A673 (cell line): ENCODE data around the gene PLEKHF1. TPM values are rescaled to one million over a fixed set of nuclear protein-coding genes. Genes with fewer than 3 reads are reported as not detected.

Experiments
- BruUV-seq: library from RNA; stranded (reverse); fragments of 400-500 nt; replicated peaks from 2 replicates; lab custom pipeline; 2021; lab: Mats Ljungman, UMichigan
- CTCF ChIA-PET: fragments of 300-600 bp; sonication (Branson Sonifier 250); formaldehyde crosslinking; loops from one replicate; lab custom pipeline; 2022; ENCODE audit warnings: antibody characterized with exemption; lab: Charles Lee
- POLR2A ChIA-PET: fragments of 300-600 bp; sonication (Branson Sonifier 250); formaldehyde crosslinking; loops from one replicate; lab custom pipeline; 2022; ENCODE audit warnings: antibody characterized with exemption; ENCODE audit not compliant: low non-redundant PET; lab: Charles Lee
- DNase-seq: peaks from one replicate; pipeline ENCODE4 v3.0.0-alpha.2; 2015; ENCODE audit warnings: low spot score
- H3K27ac ChIP-seq: fragments of 200-600 bp; sonication (generic); 2 replicates; pipeline ENCODE4 v1.5.1; 2016; ENCODE audit warnings: mixed run types, low read depth, mild to moderate bottlenecking, mixed read lengths, antibody characterized with exemption, low read length; ENCODE audit not compliant: poor library complexity, severe bottlenecking
- H3K27me3 ChIP-seq: fragments of 200-600 bp; sonication (generic); replicated peaks from 2 replicates; pipeline ENCODE4 v1.6.1; 2017; ENCODE audit warnings: mixed run types, low read depth, mild to moderate bottlenecking, mixed read lengths, antibody characterized with exemption, low read length; ENCODE audit not compliant: insufficient read depth, poor library complexity
- H3K36me3 ChIP-seq: fragments of 200-600 bp; sonication (generic); 2 replicates; pipeline ENCODE4 v1.6.1; 2016; ENCODE audit warnings: mixed run types, mild to moderate bottlenecking, mixed read lengths, antibody characterized with exemption, low read length; ENCODE audit not compliant: insufficient read depth, poor library complexity, severe bottlenecking
- H3K4me1 ChIP-seq: fragments of 200-600 bp; sonication (generic); 2 replicates; pipeline ENCODE4 v1.6.1; 2017; ENCODE audit warnings: mixed run types, mild to moderate bottlenecking, mixed read lengths, antibody characterized with exemption, low read length; ENCODE audit not compliant: insufficient read depth, poor library complexity, severe bottlenecking
- H3K4me3 ChIP-seq: fragments of 200-600 bp; sonication (generic); 2 replicates; pipeline ENCODE4 v1.5.1; 2016; ENCODE audit warnings: low read depth, mixed run types, mild to moderate bottlenecking, mixed read lengths, low read length; ENCODE audit not compliant: poor library complexity, severe bottlenecking
- H3K9me3 ChIP-seq: fragments of 200-600 bp; sonication (generic); 2 replicates; pipeline ENCODE4 v1.6.1; 2016; ENCODE audit warnings: mixed run types, low read depth, mild to moderate bottlenecking, mixed read lengths, antibody characterized with exemption, low read length; ENCODE audit not compliant: poor library complexity, severe bottlenecking
- EZH2 ChIP-seq: fragments of 200-600 bp; sonication (generic); IDR thresholded peaks from 2 replicates; pipeline ENCODE4 v1.6.1; 2017; ENCODE audit warnings: borderline replicate concordance, low read depth, mild to moderate bottlenecking, mixed read lengths, antibody characterized with exemption, low read length; ENCODE audit not compliant: poor library complexity, severe bottlenecking
- intact Hi-C: fragments of 100-400 bp; cut with micrococcal nuclease; formaldehyde crosslinking; loops from one replicate; pipeline ENCODE4 v1.10.0; 2022; ENCODE audit not compliant: unreplicated experiment
- total RNA-seq: library from RNA; stranded (reverse); gene quantifications from 2 replicates; pipeline ENCODE4 v1.2.3, GENCODE V29; 2021
- TF ChIP-seq, protein P1 (sequence below): fragments of 300-800, 200-600 bp; sonication (generic); conservative IDR thresholded peaks from 2 replicates; pipeline ENCODE4 v1.5.1; 2017; ENCODE audit warnings: low read depth, mild to moderate bottlenecking, antibody characterized with exemption, low read length, moderate library complexity, mixed read lengths

The PLEKHF1 gene
- total RNA-seq, 1 experiment from 2014 or later: not detected

DNA sequence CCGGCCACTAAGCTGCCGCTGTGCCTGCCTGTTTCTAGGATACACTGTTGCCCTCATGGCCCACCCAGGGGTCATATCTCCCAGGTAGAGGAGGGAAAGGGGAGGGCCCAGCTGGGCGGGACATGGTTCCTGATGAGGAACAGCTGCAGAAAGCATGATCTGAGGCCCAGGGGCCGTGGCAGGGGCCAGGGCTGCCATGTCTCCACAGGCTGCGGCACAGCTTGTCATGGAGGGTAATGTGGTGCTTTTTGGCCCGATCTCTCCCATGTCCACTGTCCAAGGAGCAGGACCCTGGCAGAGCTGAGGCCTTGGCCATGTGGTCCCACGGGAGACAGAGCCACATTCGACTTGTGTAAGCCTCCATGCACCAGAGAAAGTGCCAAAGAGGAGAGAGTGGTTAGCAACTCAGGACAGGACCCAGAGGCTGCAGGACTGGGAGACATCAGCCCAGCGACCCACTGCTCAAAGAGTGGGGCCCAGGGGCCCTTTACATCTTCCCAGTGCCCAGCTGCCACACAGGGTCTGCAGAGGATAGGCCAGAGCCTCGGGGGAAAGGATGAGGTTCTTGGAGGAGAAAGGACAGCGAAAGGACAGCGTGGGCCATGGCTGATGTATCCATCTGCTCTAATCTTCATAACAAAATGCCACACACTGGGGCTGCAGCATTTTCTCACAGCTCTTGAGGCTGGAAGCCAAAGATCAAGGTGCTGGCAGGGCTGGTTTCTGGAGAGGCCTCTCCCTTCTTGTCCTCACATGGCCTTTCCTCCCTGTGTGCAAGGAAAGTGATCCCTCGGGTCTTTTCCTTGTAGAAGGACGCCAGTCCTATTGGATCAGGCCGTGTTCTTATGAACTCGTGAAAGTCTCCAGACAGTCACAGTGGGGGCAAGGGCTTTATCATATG is 47.6 kb upstream of the PLEKHF1 start:
- H3K9me3 ChIP-seq: no peaks in the 10 kb centered on the region
- intact Hi-C loops: no loop called here

DNA sequence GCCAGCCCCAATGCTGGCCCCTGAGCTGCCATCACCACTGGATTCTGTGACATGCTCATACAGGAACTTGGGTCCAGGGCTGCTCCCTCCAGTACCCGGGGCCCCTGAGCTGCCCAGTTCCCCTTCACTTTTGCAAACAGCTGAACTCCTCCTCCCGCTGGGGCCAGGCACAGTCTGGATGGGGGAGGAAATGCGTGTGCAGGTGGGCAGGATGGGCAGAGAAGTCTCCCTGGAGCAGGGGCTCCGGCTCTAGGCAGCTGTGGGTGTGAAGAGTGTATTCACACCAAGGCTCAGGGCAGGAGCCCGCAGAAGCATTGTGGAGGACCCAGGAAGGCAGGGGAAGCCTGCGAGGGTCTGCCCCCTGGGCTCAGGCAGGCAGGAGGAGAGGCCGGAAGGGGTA is 46.8 kb upstream of the PLEKHF1 start:
- Histone ChIP-seq H3K4me3 (no peak overlapping the region), H3K27me3 (peaks cover 16% of the 10 kb centered on the region), H3K27ac (no peak overlapping the region), H3K36me3 (no peaks in the 10 kb centered on the region), H3K9me3 (no peaks in the 10 kb centered on the region), H3K4me1 (no peaks in the 10 kb centered on the region)
- ChIA-PET POLR2A (no interaction called here), CTCF (no interaction called here)
- no peak for DNase-seq
- intact Hi-C loops: no loop called here
- TF ChIP-seq, protein P1, sequence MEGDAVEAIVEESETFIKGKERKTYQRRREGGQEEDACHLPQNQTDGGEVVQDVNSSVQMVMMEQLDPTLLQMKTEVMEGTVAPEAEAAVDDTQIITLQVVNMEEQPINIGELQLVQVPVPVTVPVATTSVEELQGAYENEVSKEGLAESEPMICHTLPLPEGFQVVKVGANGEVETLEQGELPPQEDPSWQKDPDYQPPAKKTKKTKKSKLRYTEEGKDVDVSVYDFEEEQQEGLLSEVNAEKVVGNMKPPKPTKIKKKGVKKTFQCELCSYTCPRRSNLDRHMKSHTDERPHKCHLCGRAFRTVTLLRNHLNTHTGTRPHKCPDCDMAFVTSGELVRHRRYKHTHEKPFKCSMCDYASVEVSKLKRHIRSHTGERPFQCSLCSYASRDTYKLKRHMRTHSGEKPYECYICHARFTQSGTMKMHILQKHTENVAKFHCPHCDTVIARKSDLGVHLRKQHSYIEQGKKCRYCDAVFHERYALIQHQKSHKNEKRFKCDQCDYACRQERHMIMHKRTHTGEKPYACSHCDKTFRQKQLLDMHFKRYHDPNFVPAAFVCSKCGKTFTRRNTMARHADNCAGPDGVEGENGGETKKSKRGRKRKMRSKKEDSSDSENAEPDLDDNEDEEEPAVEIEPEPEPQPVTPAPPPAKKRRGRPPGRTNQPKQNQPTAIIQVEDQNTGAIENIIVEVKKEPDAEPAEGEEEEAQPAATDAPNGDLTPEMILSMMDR: no peak
- TF ChIP-seq EZH2: no peak
- no TSS peak for BruUV-seq

More for the DNA sequence above, 47.6 kb upstream of the PLEKHF1 start:
- Histone ChIP-seq H3K27me3 (peaks cover 16% of the 10 kb centered on the region), H3K4me3 (no peak overlapping the region), H3K36me3 (peaks cover 5% of the 10 kb centered on the region), H3K4me1 (no peaks in the 10 kb centered on the region), H3K27ac (no peak overlapping the region)
- TF ChIP-seq, protein P1: no peak
- TF ChIP-seq EZH2: no peak
- CTCF ChIA-PET: no interaction called here
- DNase-seq: no peak
- BruUV-seq: no TSS peak
- POLR2A ChIA-PET: no interaction called here

DNA sequence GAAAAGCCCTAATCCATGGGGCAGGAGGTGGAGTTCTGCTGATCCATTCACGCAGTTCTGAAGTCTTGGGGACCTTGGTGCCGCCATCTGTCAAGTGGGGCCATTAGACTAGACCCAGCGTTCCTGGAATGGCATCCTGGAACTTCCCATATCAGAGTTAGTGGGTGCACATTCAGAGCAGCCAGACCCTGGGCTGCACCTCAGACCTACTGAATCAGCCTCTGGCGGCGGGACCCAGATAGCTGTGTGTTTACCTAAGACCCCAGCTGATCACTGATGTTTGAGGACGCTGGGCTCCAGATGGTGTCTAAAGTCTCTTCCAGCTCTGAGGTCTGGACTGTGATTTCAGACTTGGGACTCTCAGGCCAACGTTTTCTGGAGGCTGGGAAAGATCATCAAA is 46.4 kb upstream of the PLEKHF1 start:
- Histone ChIP-seq H3K27me3 (peaks cover 16% of the 10 kb centered on the region), H3K4me1 (no peaks in the 10 kb centered on the region), H3K36me3 (no peaks in the 10 kb centered on the region), H3K27ac (no peak overlapping the region), H3K4me3 (no peak overlapping the region), H3K9me3 (no peaks in the 10 kb centered on the region)
- no peak for DNase-seq
- BruUV-seq: no TSS peak
- ChIA-PET POLR2A (no interaction called here), CTCF (no interaction called here)
- TF ChIP-seq, protein P1: no peak
- TF ChIP-seq EZH2: no peak
- intact Hi-C loops: no loop called here
